HG03103 (cell line): ENCODE results near the gene FANCE.
"Not testable (repeated sequence)": the region's sequence is repeated elsewhere in the genome, so short reads cannot be mapped to it uniquely, and the experiment has no call there.

ENCODE experiments used
- ATAC-seq: cut with Tn5 transposase; IDR thresholded peaks from one replicate; pipeline ENCODE4 v1.9.1; 2021; ENCODE audit warnings: low read depth; ENCODE audit not compliant: unreplicated experiment

Gene FANCE

GRCh38 chr6:35432291-35432690 lies 19.8 kb upstream of the FANCE start:
- ATAC-seq = no peak

DNA sequence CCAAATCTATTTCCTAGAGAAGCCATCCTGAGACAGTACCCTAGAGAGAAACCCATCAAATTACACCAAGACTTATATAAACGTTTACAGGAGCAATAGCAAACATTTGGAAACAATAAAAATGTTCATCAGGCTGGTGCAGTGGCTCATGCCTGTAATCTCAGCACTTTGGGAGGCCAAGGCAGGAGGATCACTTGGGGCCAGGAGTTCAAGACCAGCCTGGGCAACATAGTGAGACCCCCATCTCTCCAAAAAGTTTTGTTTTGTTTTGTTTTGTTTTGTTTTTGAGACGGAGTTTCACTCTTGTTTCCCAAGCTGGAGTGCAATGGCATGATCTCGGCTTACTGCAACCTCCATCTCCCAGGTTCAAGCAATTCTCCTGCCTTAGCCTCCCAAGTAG lies 19.4 kb upstream of the FANCE start:
- ATAC-seq = not testable (repeated sequence)

- no peak for ATAC-seq
These were observed 16.9 kb upstream of the FANCE start for GRCh38 chr6:35435074-35435837.

DNA sequence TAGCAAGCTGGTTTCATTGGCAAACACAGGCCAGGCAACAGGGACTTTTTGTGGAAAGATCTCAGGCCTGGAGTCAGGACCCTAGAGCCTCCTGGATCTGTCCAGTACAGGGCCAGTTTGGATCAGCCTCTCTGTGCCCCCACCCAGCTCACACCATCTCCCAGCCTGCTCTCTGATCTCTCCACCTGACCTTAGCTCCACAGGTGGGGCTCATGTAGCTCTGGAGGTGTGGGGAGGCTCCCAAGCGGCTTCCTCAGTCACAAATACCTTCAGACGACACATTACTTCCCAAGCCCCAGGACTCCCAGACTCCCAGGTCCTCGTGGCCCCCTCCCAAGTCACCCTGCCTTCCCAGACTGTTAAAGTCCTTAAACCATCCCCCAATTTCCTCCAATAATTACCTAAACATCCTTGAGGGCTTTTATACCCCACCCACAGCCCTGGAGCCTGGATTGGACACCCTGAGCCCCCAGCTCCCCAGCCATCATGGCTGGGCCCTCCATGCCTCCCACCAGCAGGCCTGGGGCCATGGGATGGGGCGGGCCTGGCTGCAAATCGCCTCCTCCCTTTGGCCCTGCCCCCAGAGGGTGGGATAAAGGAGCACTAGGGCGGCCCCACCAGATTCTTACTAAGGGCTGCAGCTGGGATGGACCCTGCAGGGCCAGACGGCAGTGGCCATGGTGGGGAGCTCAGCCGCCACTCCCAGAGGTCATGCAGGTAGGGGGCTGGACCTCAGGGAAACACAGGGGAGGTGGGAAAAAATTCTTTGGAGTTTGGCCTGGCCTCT lies 15.9 kb upstream of the FANCE start:
- ATAC-seq = no peak

DNA sequence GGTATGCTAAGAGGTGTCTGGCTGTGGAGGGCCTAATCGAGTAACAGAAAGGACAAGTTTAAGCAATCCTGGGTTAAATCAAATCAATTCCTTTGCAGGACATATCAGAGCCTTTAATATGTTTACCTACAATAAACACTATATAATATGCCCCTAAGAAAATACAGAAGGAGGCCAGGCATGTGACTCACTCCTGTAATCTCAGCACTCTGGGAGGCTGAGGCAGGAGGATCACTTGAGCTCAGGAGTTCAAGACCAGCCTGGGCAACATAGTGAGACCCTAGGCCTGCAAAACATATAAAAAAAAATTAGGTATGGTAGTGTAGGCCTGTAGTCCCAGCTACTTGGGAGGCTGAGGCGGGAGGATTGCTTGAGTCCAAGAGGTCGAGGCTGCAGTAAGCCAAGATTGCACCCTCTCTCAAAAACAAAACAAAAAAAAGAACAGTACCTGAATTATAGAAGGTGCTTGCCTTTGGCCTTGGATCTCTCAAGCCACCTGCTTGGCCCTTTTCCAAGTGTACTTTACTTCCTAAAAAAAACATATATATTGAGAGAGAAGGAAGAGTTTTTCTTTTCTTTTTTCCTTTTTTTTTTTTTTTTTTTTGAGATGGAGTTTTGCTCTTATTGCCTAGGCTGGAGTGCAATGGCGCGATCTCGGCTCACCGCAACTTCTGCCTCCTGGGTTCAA lies 13.6 kb upstream of the FANCE start:
- not testable (repeated sequence) for ATAC-seq

DNA sequence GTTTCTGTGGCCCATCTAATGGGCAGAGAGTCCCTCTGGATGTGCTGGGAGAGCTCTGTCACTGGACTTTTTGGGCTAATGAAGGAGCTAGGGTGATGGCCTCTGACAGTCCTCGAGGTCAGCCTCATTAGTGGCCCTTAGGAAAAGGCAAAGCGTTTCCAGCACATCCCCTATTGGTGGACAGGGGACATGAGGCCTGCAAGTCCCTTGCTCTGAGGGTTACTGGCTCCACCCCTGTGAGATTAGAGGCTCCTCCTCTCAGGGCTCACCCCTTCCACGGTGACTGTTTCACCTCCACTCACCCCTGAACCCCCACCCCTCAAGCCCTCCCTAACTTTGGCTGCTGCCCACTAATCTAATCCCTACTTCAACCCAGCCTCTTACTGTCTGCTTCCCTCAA lies 12.8 kb upstream of the FANCE start:
- ATAC-seq = no peak

DNA sequence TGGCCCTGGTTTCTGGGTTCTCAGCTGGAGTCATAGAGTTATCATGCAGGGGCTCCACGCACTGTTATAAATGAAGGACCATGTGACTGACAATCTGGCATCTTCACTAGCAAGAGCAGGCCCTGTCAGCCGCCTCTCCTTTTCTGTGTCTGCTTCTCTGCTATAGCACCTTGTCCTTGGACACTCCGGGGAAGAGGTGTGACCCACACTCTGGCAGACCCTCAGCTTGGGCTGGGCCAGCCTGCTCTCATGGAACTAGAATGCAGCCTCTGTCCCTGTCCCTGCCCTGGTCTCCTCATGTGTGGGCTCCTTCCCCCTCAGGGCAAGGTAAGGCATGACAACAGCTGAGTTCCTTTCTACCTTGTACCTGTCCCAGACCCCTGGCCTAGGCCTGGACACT lies 10.9 kb upstream of the FANCE start:
- no peak for ATAC-seq

GRCh38 chr6:35441642-35442041 lies 10.5 kb upstream of the FANCE start:
- no peak for ATAC-seq

- ATAC-seq = no peak
These were observed 9.4 kb upstream of the FANCE start for GRCh38 chr6:35442693-35443092.

GRCh38 chr6:35443341-35444030 lies 8.7 kb upstream of the FANCE start:
- ATAC-seq = no peak

DNA sequence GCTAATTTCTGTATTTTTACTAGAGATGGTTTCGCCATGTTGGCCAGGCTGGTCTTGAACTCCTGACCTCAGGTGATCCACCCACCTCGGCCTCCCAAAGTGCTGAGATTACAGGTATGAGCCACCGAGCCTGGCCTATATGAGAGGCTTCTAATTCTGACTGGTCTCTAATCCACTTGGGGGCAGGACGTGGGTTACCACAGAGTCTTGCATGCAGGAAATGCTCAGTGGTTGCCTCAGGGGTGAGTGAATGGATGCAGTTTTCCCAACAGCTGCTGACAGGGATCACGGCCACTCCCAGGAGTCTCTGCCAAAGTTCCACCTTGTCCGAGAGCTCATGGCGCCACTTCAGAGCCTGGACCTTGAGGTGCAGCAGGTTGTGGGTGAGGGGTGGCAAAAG lies 6.4 kb upstream of the FANCE start:
- no peak for ATAC-seq

DNA sequence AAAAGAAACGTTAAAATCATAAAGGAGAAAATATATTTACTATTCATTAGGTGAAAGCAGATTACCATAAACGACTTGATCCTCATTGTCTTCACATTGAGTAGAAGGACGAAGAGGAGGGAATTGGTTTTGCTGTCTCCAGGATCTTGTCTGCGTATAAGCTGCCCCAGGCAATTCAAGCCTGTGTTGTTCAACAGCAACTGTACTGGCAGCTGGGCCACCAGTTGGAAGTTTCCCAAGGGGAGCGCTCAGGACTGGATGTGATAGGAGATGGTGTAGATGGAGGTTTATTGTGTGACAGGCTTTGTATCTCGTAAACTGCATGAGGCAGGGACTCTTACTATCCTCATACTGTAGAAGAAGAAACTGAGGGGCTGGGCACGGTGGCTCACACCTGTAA lies 3.9 kb upstream of the FANCE start:
- ATAC-seq = no peak

DNA sequence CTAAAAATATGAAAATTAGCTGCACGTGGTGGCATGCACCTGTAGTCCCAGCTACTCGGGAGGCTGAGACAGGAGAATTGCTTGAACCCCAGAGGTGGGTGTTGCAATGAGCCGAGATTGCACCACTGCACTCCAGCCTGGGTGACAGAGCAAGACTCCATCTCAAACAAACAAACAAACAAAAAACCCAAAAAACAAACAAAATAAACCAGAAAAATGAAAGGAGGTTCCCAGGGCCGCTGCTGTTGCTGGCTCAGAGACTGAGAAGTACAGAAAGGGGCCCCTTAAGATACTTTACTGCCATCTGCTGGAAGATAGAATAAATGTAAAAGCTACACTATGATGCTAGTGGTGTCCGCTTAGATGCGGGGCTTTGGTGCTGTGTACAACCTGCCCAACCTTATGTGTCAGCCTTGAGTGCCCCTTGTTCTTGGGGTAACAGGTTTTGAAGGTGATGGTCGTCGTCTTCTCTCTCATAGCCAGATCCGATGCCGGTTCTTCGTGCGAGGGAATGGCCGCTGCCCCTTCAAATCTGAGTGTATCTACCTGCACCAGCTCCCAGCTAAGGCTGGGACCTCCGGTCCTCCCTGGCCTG lies 2.8 kb upstream of the FANCE start:
- ATAC-seq = no peak

GRCh38 chr6:35451354-35452182 lies 570 bp upstream of the FANCE start:
- ATAC-seq = no peak

GRCh38 chr6:35453236-35453635 lies 1.1 kb downstream of the FANCE start:
- no peak for ATAC-seq

DNA sequence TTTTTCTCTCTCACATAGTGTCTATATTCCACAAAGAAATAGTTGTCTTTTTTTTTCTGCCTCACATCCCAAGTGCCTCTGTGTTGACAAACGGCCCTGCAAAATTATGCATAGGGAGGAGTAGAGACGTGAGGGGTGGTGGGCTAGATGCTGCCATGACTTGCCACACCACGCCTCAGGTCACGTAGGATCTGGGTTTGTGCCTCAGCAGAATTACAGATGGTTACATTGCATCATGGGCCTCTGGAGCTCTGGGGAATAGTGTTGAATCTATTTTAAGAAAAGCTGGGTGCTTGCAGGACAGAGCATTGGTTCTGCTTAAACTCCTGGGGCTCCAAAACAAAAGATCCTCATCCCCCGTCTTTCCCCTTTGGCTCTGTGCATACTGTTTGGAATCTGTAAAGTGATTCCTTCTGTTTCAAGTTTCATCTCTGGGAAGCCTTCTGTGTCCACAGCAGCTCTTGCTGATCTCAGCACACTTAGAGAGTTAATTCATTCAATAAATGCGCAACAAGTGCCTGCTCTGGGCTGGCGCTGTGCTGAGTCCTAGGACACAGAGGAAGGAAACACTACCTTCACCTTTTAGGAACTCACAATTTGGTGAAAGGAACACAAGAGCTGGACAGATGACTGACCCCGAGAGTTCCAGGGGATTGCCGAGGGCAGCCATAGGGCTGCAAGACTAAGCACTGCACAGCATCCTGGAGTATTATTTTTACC lies 2.4 kb downstream of the FANCE start:
- ATAC-seq = no peak

- ATAC-seq = no peak
These were observed 5.8 kb downstream of the FANCE start for GRCh38 chr6:35457907-35458306.

DNA sequence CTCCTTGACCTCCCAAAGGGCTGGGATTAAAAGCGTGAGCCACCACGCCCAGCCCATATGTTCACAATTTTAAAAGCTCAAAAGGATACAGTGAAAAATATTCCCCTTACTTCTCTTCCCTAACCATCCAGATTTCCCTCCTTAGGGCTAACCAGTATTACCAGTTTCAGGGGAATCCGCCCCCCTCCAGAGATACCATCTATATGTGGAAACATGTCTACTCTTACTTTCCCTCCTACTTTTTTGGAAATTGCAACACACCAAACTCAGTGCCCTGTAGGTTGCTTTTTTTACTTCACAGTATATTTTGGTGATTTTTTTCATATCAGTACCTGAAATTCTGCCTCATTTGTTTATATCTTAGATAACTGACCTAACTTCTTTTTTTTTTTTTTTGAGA lies 9.1 kb downstream of the FANCE start:
- ATAC-seq = no peak

DNA sequence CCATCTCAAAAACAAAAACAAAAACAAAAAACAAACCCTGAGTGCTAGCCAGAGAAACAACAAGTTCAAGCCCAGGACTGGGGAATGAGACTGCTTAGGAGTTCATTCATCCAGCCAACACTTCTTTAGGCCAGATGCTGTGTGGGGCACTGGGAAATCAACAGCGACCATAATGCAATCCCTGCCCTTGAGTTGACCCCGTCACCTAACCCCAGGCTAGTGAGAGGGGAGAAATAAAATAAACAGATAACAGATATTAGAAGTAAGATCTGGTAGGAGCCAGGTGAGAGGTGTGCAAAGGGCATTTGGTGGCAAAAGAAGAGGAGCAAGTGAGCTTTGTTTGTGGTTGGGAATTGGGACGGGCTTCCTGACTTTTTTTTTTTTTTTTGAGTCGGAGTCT lies 11.2 kb downstream of the FANCE start:
- ATAC-seq = no peak
